Measurements from ENCODE around the gene KCNG2. TPM values are rescaled to one million over a fixed set of nuclear protein-coding genes. Genes with fewer than 3 reads are reported as not detected.

Gene KCNG2
- total RNA-seq, 4 donors from 2014 or later, result 0.27 TPM; not detected in 3

DNA sequence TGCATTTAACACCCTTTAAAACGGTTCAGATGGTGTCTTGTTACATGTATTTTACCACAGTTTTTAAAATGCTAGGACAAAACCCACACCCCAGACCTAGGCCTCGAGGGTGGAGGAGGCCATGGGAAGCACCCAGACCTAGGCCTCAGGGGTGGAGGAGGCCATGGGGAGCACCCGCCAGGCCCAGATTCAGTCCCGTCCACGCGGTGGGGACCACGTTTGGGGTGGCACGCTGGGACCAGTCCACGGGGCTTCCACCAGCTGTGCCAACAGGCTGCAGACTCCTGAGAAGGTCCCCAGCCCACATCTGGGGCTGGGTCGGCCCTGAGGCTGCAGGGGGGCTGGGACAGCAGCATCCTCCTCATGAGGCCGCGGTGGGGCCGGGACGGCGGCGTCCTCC is 90.3 kb downstream of the KCNG2 start:
- no peak for ATAC-seq
- Histone ChIP-seq H3K27ac (no peak overlapping the region), H3K27me3 (peaks cover 13% of the 10 kb centered on the region), H3K4me3 (no peak overlapping the region), H3K9me3 (peaks cover 0 to 53% (median 3%) of the 10 kb centered on the region in 3 donors), H3K4me1 (no peaks in the 10 kb centered on the region), H3K36me3 (no peaks in the 10 kb centered on the region)
- TF ChIP-seq EP300 (IDR thresholded peaks at IDR 0.05) (no peak), POLR2AphosphoS5 (IDR thresholded peaks at IDR 0.05) (no peak), POLR2A (IDR thresholded peaks at IDR 0.05) (no peak)
- TF ChIP-seq, protein P1, sequence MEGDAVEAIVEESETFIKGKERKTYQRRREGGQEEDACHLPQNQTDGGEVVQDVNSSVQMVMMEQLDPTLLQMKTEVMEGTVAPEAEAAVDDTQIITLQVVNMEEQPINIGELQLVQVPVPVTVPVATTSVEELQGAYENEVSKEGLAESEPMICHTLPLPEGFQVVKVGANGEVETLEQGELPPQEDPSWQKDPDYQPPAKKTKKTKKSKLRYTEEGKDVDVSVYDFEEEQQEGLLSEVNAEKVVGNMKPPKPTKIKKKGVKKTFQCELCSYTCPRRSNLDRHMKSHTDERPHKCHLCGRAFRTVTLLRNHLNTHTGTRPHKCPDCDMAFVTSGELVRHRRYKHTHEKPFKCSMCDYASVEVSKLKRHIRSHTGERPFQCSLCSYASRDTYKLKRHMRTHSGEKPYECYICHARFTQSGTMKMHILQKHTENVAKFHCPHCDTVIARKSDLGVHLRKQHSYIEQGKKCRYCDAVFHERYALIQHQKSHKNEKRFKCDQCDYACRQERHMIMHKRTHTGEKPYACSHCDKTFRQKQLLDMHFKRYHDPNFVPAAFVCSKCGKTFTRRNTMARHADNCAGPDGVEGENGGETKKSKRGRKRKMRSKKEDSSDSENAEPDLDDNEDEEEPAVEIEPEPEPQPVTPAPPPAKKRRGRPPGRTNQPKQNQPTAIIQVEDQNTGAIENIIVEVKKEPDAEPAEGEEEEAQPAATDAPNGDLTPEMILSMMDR (IDR thresholded peaks at IDR 0.05), result no peak
- WGBS, 2 donors (ENCODE audit: low coverage in 1 of 2), result 88 to 100% methylated on average over 1 to 9 of the region's 16 CpGs

DNA sequence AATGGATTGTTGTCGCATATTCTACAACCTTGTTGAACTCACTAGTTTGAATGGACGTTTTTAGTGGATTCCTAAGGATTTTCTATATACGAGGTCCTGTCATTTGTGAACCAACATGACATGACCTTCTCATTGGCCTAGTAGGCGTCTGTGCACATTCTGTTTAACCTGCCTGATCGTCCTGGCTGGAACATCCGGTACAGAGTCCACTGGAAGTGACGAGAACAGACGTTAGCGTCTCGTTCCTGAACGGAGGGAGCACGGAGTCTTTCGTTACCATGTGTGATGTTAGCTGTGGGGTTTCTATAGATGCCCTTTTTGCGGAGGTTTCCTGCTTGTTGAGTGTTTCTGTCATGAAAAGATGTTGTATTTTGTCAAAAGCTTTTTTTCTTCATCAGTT is 91.8 kb downstream of the KCNG2 start:
- no peak for ATAC-seq
- H3K9me3 ChIP-seq, result peaks cover 3 to 60% (median 3%) of the 10 kb centered on the region in 3 donors
- H3K4me1 ChIP-seq, result no peaks in the 10 kb centered on the region
- no peak overlapping the region for H3K4me3 ChIP-seq
- H3K36me3 ChIP-seq, result no peaks in the 10 kb centered on the region
- TF ChIP-seq, protein P1 (IDR thresholded peaks at IDR 0.05), result no peak
- TF ChIP-seq EP300 (IDR thresholded peaks at IDR 0.05), result no peak
- TF ChIP-seq POLR2A (IDR thresholded peaks at IDR 0.05), result no peak
- no peak for TF ChIP-seq POLR2AphosphoS5 (IDR thresholded peaks at IDR 0.05)
- no peak overlapping the region for H3K27ac ChIP-seq
- WGBS, 2 donors (ENCODE audit: low coverage in 1 of 2), result 79 to 92% methylated on average over 3 to 14 of the region's 14 CpGs
- H3K27me3 ChIP-seq, result peaks cover 10% of the 10 kb centered on the region

DNA sequence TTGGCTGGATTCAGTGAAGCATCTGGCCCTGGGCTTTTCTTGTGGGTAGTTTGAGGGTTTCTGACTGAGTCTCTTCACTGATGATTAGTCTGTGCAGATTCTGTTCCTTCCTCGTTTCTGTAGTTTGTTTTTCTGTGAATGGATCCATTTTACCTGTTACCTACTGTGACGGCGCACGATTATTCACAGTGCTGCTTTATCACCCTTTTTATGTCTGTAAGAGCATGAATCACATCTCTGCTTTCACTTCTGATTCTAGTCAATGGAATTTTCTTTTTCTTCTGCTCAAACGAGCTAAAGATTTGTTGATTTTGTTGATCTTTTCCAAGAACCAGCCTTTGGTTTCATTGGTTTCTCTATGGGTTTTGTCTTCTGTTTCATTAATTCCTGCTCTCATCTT is 92.9 kb downstream of the KCNG2 start:
- WGBS, 2 donors (ENCODE audit: low coverage in 1 of 2), result 81 to 84% methylated on average over 5 of the region's 5 CpGs
- Histone ChIP-seq H3K4me3 (no peak overlapping the region), H3K4me1 (no peaks in the 10 kb centered on the region), H3K36me3 (no peaks in the 10 kb centered on the region), H3K27me3 (no peaks in the 10 kb centered on the region), H3K27ac (no peak overlapping the region), H3K9me3 (peaks cover 3 to 65% (median 3%) of the 10 kb centered on the region in 3 donors)
- no peak for ATAC-seq
- TF ChIP-seq EP300 (IDR thresholded peaks at IDR 0.05), result no peak
- no peak for TF ChIP-seq POLR2AphosphoS5 (IDR thresholded peaks at IDR 0.05)
- no peak for TF ChIP-seq POLR2A (IDR thresholded peaks at IDR 0.05)
- TF ChIP-seq, protein P1 (IDR thresholded peaks at IDR 0.05), result no peak

DNA sequence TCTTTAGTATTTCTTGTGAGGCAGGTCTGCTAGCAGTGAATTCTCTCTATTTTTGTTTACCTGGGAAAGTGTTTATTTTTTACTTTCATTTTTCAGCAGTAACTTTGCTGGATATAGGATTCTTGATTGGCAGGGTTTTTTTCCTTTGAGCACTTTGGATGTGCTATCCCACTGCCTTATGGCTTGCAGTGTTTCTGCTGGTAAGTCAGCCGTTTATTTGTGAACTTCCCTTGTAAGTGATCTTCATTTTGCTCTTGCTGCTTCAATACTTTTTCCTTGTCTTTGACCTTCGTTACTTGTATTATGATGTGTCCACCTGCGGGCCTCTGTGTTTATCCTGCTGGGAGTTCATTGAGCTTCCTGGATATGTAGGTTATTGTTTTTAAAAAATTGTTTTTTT is 99.0 kb downstream of the KCNG2 start:
- Histone ChIP-seq H3K9me3 (peaks cover 0 to 64% (median 3%) of the 10 kb centered on the region in 3 donors), H3K36me3 (no peaks in the 10 kb centered on the region), H3K4me3 (no peak overlapping the region), H3K27me3 (peaks cover 26% of the 10 kb centered on the region), H3K4me1 (no peaks in the 10 kb centered on the region), H3K27ac (no peak overlapping the region)
- WGBS, 2 donors (ENCODE audit: low coverage in 1 of 2), result 79 to 96% methylated on average over 3 of the region's 3 CpGs
- no peak for TF ChIP-seq POLR2A (IDR thresholded peaks at IDR 0.05)
- TF ChIP-seq, protein P1 (IDR thresholded peaks at IDR 0.05), result no peak
- ATAC-seq, result no peak

DNA sequence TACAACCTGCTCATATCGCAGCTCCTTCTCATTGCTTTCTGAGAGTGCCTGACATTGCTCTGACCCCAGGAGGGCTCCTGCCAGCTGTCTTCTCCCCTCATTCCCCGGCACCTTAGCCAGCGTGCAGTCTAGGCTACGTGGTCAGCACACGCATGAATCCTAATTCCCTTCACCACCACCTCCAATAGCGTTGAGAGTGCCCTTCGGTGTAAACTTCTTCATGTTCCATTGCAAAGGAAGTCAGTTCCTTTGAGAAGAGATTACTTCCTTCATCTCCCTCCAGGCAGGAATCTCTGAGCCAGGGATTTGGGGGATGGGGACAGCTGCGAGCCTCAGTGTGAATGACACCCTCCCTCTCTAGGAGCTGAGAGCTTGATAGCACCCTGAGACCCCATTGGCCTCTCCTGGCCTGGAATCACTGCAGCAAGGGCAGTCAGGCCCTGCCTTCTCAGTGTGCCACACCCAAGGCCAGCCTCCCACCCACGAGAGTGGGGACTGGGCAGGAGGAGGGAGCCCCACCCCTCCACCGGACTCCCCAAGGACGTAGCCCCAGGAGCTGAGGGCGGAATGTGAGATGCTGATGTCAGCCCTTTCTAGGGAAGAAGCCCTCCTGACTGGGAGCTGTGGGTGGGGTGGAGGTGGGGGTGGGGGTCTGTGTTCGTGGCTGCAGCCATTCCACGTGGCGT is 100.3 kb downstream of the KCNG2 start:
- no peaks in the 10 kb centered on the region for H3K4me1 ChIP-seq
- H3K4me3 ChIP-seq, result no peak overlapping the region
- no peak for ATAC-seq
- H3K36me3 ChIP-seq, result peaks cover 0 to 13% of the 10 kb centered on the region in 2 donors
- peaks cover 26% of the 10 kb centered on the region for H3K27me3 ChIP-seq
- TF ChIP-seq EP300 (IDR thresholded peaks at IDR 0.05) (no peak), POLR2AphosphoS5 (IDR thresholded peaks at IDR 0.05) (no peak), POLR2A (IDR thresholded peaks at IDR 0.05) (no peak)
- TF ChIP-seq, protein P1 (IDR thresholded peaks at IDR 0.05), result no peak
- no peak overlapping the region for H3K27ac ChIP-seq
- WGBS, 2 donors (ENCODE audit: low coverage in 1 of 2), result 97 to 100% methylated on average over 1 to 7 of the region's 15 CpGs
- peaks cover 0 to 54% (median 3%) of the 10 kb centered on the region in 3 donors for H3K9me3 ChIP-seq

Measured in gastroesophageal sphincter (tissue), 4 donors.